Epidermal melanocyte (primary cell): ENCODE results near the gene RFX3.

Experiments used
- DNase-seq: peaks from one replicate; pipeline ENCODE4 v3.0.0; 2011; ENCODE audit warnings: low spot score; ENCODE audit not compliant: insufficient read length

Gene RFX3

GRCh38 chr9:3477236-3477834 is 48.5 kb downstream of the RFX3 start:
- no peak for DNase-seq

GRCh38 chr9:3475300-3476020 is 50.3 kb downstream of the RFX3 start:
- no peak for DNase-seq

GRCh38 chr9:3474821-3475220 is 51.0 kb downstream of the RFX3 start:
- no peak for DNase-seq

- DNase-seq, result no peak
Observed at GRCh38 chr9:3473405-3473804, 52.4 kb downstream of the RFX3 start.

- DNase-seq, result no peak
Observed at GRCh38 chr9:3471883-3472282, 53.9 kb downstream of the RFX3 start.

- no peak for DNase-seq
Observed at GRCh38 chr9:3468421-3469205, 57.2 kb downstream of the RFX3 start.

- peak; percentile 32 for DNase-seq
Observed at GRCh38 chr9:3467593-3468219, 58.1 kb downstream of the RFX3 start.

GRCh38 chr9:3464033-3464638 is 61.7 kb downstream of the RFX3 start:
- no peak for DNase-seq

- DNase-seq, result no peak
Observed at GRCh38 chr9:3458806-3459475, 66.9 kb downstream of the RFX3 start.

- no peak for DNase-seq
Observed at GRCh38 chr9:3457175-3457574, 68.6 kb downstream of the RFX3 start.

- DNase-seq, result no peak
Observed at GRCh38 chr9:3455717-3456116, 70.1 kb downstream of the RFX3 start.

- DNase-seq, result no peak
Observed at GRCh38 chr9:3455094-3455493, 70.7 kb downstream of the RFX3 start.

GRCh38 chr9:3451956-3452355 is 73.8 kb downstream of the RFX3 start:
- DNase-seq, result no peak

GRCh38 chr9:3447788-3448187 is 78.0 kb downstream of the RFX3 start:
- DNase-seq, result no peak

GRCh38 chr9:3447143-3447542 is 78.7 kb downstream of the RFX3 start:
- no peak for DNase-seq

GRCh38 chr9:3446313-3446712 is 79.5 kb downstream of the RFX3 start:
- no peak for DNase-seq

GRCh38 chr9:3444016-3444415 is 81.8 kb downstream of the RFX3 start:
- DNase-seq, result no peak

- peak; percentile 22 for DNase-seq
Observed at GRCh38 chr9:3441197-3441816, 84.5 kb downstream of the RFX3 start.

- DNase-seq, result no peak
Observed at GRCh38 chr9:3436629-3437420, 89.0 kb downstream of the RFX3 start.

GRCh38 chr9:3435732-3436131 is 90.1 kb downstream of the RFX3 start:
- no peak for DNase-seq
